GM23338 (cell line): ENCODE data around the gene GSTM2. TPM values are rescaled to one million over a fixed set of nuclear protein-coding genes. Genes with fewer than 3 reads are reported as not detected.

Experiments
- ATAC-seq: fragments of 200-7000 bp; cut with Tn5 transposase; 3 replicates; pipeline ENCODE4 v1.9.1; 2020
- DNase-seq: peaks from one replicate; pipeline ENCODE4 v3.0.0-alpha.2; 2015; ENCODE audit warnings: low spot score
- H2AFZ ChIP-seq: fragments of 200-600 bp; sonication (generic); 2 replicates; pipeline ENCODE4 v1.8.0; 2016; ENCODE audit warnings: antibody characterized with exemption, mild to moderate bottlenecking, moderate library complexity
- H3F3A ChIP-seq: fragments of 200-600 bp; sonication (generic); replicated peaks from 2 replicates; pipeline ENCODE4 v1.8.0; 2017; ENCODE audit warnings: antibody characterized with exemption, mixed run types, low read depth
- H3K27ac ChIP-seq: fragments of 200-600 bp; sonication (generic); 2 replicates; pipeline ENCODE4 v1.6.1; 2016; ENCODE audit warnings: low read depth
- H3K27me3 ChIP-seq: fragments of 200-600 bp; sonication (generic); 2 replicates; pipeline ENCODE4 v1.8.0; 2016; ENCODE audit warnings: mild to moderate bottlenecking, mixed run types, moderate library complexity; ENCODE audit not compliant: insufficient read depth
- H3K36me3 ChIP-seq: fragments of 200-600 bp; sonication (generic); 2 replicates; pipeline ENCODE4 v1.8.0; 2016; ENCODE audit warnings: mild to moderate bottlenecking; ENCODE audit not compliant: insufficient read depth
- H3K4me1 ChIP-seq: fragments of 200-600 bp; sonication (generic); 2 replicates; pipeline ENCODE4 v1.8.0; 2016; ENCODE audit warnings: mild to moderate bottlenecking, moderate library complexity; ENCODE audit not compliant: insufficient read depth
- H3K4me2 ChIP-seq: fragments of 200-600 bp; sonication (generic); 2 replicates; pipeline ENCODE4 v1.7.1; 2017; ENCODE audit warnings: mixed run types
- H3K4me3 ChIP-seq: fragments of 200-600 bp; sonication (generic); 2 replicates; pipeline ENCODE4 v1.6.1; 2016; ENCODE audit warnings: mixed run types
- H3K79me2 ChIP-seq: fragments of 200-600 bp; sonication (generic); replicated peaks from 2 replicates; pipeline ENCODE4 v1.8.0; 2017; ENCODE audit warnings: mild to moderate bottlenecking; ENCODE audit not compliant: insufficient read depth
- H3K9me2 ChIP-seq: fragments of 200-600 bp; sonication (generic); 2 replicates; pipeline ENCODE4 v1.8.0; 2017; ENCODE audit not compliant: insufficient read depth
- H4K20me1 ChIP-seq: fragments of 200-600 bp; sonication (generic); replicated peaks from 2 replicates; pipeline ENCODE4 v1.8.0; 2017; ENCODE audit warnings: mild to moderate bottlenecking; ENCODE audit not compliant: insufficient read depth
- H3K27ac Mint-ChIP-seq: 2 replicates; pipeline ENCODE4 v1.8.0; 2020; ENCODE audit warnings: inconsistent platforms, mild to moderate bottlenecking, moderate library complexity, mixed read lengths
- H3K27me3 Mint-ChIP-seq: 3 replicates; pipeline ENCODE4 v1.8.0; 2022; ENCODE audit warnings: low read depth, mild to moderate bottlenecking, moderate library complexity, mixed read lengths, inconsistent platforms; ENCODE audit not compliant: insufficient read depth, poor library complexity
- H3K36me3 Mint-ChIP-seq: 3 replicates; pipeline ENCODE4 v1.8.0; 2021; ENCODE audit warnings: low read depth, mild to moderate bottlenecking, inconsistent platforms, moderate library complexity, mixed read lengths
- H3K4me1 Mint-ChIP-seq: 3 replicates; pipeline ENCODE4 v1.8.0; 2020; ENCODE audit warnings: mild to moderate bottlenecking, inconsistent platforms, mixed read lengths
- H3K4me3 Mint-ChIP-seq: 3 replicates; pipeline ENCODE4 v1.8.0; 2021; ENCODE audit warnings: moderate library complexity, mild to moderate bottlenecking, inconsistent platforms, mixed read lengths
- H3K9me3 Mint-ChIP-seq: 3 replicates; pipeline ENCODE4 v1.8.0; 2020; ENCODE audit warnings: moderate library complexity, mild to moderate bottlenecking, inconsistent platforms, mixed read lengths
- POLR2AphosphoS5 ChIP-seq: IDR thresholded peaks from 2 replicates; pipeline ENCODE4 v1.6.1; 2016; ENCODE audit warnings: antibody characterized with exemption, low read depth
- ZNF331 ChIP-seq: fragments of 250-450 bp; sonication (Bioruptor Pico); IDR thresholded peaks from 2 replicates; pipeline ENCODE4 v1.5.0; 2020; ENCODE audit warnings: low read depth, mild to moderate bottlenecking, moderate library complexity
- polyA plus RNA-seq: library from polyadenylated mRNA; unstranded; fragments of >200 nt; fragmentation: Nextera tagmentation; extraction: Ambion mirVana; gene quantifications from 2 replicates; pipeline ENCODE4 v1.2.1, GENCODE V29; 2016
- total RNA-seq: library from RNA; depleted of rRNA; stranded (reverse); fragments of >200 nt; shearing (Covaris generic); gene quantifications from 2 replicates; pipeline ENCODE4 v1.2.3, GENCODE V29; 2014
- TF ChIP-seq, protein P1 (sequence below): IDR thresholded peaks from one replicate; pipeline ENCODE4 v1.6.1; 2018; ENCODE audit warnings: antibody characterized with exemption; ENCODE audit not compliant: unreplicated experiment
- TF ChIP-seq, protein P2 (sequence below): fragments of 250-450 bp; sonication (Bioruptor Pico); IDR thresholded peaks from 2 replicates; pipeline ENCODE4 v1.5.0; 2020; ENCODE audit warnings: mild to moderate bottlenecking, moderate library complexity

GSTM2 gene
- total and polyA plus RNA-seq, 2 experiments from 2014 or later, result 8.9 to 16.0 TPM

DNA sequence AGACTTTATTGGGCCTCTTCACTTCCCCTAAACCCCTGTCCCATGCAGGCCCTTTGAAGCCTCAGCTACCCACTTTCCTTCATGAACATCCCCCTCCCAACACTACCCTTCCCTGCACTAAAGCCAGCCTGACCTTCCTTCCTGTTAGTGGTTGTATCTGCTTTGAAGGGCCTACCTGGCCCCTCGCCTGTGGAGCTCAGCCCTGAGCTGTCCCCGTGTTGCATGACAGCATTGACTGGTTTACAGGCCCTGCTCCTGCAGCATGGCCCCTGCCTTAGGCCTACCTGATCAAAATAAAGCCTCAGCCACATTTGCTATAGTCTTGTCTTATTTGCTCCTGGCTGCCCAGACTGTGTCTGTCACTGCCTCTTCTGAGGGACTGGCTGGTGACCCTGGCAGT lies 6.5 kb upstream of the GSTM2 start:
- Mint-ChIP-seq H3K36me3 (no peaks in the 10 kb centered on the region), H3K27ac (no peak overlapping the region), H3K4me1 (peaks cover 2% of the 10 kb centered on the region; the same call in 1 of the 3 replicates), H3K4me3 (no peak overlapping the region), H3K27me3 (peaks cover 9% of the 10 kb centered on the region), H3K9me3 (no peaks in the 10 kb centered on the region)
- no peaks in the 10 kb centered on the region for H3K4me1 ChIP-seq
- ATAC-seq (no peak), DNase-seq (no peak)
- H3K36me3 ChIP-seq, result no peaks in the 10 kb centered on the region
- no peak overlapping the region for H3K4me2 ChIP-seq
- no peaks in the 10 kb centered on the region for H3K9me2 ChIP-seq
- no peak for TF ChIP-seq ZNF331 (CRISPR knock-in tag)
- TF ChIP-seq, protein P1, sequence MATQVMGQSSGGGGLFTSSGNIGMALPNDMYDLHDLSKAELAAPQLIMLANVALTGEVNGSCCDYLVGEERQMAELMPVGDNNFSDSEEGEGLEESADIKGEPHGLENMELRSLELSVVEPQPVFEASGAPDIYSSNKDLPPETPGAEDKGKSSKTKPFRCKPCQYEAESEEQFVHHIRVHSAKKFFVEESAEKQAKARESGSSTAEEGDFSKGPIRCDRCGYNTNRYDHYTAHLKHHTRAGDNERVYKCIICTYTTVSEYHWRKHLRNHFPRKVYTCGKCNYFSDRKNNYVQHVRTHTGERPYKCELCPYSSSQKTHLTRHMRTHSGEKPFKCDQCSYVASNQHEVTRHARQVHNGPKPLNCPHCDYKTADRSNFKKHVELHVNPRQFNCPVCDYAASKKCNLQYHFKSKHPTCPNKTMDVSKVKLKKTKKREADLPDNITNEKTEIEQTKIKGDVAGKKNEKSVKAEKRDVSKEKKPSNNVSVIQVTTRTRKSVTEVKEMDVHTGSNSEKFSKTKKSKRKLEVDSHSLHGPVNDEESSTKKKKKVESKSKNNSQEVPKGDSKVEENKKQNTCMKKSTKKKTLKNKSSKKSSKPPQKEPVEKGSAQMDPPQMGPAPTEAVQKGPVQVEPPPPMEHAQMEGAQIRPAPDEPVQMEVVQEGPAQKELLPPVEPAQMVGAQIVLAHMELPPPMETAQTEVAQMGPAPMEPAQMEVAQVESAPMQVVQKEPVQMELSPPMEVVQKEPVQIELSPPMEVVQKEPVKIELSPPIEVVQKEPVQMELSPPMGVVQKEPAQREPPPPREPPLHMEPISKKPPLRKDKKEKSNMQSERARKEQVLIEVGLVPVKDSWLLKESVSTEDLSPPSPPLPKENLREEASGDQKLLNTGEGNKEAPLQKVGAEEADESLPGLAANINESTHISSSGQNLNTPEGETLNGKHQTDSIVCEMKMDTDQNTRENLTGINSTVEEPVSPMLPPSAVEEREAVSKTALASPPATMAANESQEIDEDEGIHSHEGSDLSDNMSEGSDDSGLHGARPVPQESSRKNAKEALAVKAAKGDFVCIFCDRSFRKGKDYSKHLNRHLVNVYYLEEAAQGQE, result no peak
- TF ChIP-seq, protein P2, sequence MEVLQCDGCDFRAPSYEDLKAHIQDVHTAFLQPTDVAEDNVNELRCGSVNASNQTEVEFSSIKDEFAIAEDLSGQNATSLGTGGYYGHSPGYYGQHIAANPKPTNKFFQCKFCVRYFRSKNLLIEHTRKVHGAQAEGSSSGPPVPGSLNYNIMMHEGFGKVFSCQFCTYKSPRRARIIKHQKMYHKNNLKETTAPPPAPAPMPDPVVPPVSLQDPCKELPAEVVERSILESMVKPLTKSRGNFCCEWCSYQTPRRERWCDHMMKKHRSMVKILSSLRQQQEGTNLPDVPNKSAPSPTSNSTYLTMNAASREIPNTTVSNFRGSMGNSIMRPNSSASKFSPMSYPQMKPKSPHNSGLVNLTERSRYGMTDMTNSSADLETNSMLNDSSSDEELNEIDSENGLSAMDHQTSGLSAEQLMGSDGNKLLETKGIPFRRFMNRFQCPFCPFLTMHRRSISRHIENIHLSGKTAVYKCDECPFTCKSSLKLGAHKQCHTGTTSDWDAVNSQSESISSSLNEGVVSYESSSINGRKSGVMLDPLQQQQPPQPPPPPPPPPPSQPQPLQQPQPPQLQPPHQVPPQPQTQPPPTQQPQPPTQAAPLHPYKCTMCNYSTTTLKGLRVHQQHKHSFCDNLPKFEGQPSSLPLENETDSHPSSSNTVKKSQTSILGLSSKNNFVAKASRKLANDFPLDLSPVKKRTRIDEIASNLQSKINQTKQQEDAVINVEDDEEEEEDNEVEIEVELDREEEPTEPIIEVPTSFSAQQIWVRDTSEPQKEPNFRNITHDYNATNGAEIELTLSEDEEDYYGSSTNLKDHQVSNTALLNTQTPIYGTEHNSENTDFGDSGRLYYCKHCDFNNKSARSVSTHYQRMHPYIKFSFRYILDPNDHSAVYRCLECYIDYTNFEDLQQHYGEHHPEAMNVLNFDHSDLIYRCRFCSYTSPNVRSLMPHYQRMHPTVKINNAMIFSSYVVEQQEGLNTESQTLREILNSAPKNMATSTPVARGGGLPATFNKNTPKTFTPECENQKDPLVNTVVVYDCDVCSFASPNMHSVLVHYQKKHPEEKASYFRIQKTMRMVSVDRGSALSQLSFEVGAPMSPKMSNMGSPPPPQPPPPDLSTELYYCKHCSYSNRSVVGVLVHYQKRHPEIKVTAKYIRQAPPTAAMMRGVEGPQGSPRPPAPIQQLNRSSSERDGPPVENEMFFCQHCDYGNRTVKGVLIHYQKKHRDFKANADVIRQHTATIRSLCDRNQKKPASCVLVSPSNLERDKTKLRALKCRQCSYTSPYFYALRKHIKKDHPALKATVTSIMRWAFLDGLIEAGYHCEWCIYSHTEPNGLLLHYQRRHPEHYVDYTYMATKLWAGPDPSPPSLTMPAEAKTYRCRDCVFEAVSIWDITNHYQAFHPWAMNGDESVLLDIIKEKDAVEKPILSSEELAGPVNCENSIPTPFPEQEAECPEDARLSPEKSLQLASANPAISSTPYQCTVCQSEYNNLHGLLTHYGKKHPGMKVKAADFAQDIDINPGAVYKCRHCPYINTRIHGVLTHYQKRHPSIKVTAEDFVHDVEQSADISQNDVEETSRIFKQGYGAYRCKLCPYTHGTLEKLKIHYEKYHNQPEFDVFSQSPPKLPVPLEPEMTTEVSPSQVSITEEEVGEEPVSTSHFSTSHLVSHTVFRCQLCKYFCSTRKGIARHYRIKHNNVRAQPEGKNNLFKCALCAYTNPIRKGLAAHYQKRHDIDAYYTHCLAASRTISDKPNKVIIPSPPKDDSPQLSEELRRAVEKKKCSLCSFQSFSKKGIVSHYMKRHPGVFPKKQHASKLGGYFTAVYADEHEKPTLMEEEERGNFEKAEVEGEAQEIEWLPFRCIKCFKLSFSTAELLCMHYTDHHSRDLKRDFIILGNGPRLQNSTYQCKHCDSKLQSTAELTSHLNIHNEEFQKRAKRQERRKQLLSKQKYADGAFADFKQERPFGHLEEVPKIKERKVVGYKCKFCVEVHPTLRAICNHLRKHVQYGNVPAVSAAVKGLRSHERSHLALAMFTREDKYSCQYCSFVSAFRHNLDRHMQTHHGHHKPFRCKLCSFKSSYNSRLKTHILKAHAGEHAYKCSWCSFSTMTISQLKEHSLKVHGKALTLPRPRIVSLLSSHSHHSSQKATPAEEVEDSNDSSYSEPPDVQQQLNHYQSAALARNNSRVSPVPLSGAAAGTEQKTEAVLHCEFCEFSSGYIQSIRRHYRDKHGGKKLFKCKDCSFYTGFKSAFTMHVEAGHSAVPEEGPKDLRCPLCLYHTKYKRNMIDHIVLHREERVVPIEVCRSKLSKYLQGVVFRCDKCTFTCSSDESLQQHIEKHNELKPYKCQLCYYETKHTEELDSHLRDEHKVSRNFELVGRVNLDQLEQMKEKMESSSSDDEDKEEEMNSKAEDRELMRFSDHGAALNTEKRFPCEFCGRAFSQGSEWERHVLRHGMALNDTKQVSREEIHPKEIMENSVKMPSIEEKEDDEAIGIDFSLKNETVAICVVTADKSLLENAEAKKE, result no peak
- TF ChIP-seq POLR2AphosphoS5, result no peak
- H2AFZ ChIP-seq, result no peak overlapping the region
- no peaks in the 10 kb centered on the region for H4K20me1 ChIP-seq
- no peak overlapping the region for H3K4me3 ChIP-seq
- no peaks in the 10 kb centered on the region for H3F3A ChIP-seq
- H3K79me2 ChIP-seq, result no peaks in the 10 kb centered on the region
- no peaks in the 10 kb centered on the region for H3K27me3 ChIP-seq
- H3K27ac ChIP-seq, result no peak overlapping the region
